T-cell (primary cell): ENCODE results near the gene RASA1. TPM values are rescaled to one million over a fixed set of nuclear protein-coding genes. Genes with fewer than 3 reads are reported as not detected.

Source experiments
- ATAC-seq, 4 experiments: fragments of 200-7000 bp in 3 of 4; fragments of 150-1000 bp in 1 of 4; cut with Tn5 transposase; replicated peaks in 1 of 4; 1 replicate in 3 of 4; 2 replicates in 1 of 4; pipeline ENCODE4 v1.10.0; 2021; ENCODE audit warnings: moderate library complexity in 3 of 4, mild to moderate bottlenecking in 2 of 4, moderate number of reproducible peaks in 1 of 4
- CTCF ChIA-PET, 2 donors: fragments of 300-600 bp; sonication (Branson Sonifier 250); formaldehyde crosslinking; loops; one replicate each; lab custom pipeline; 2022; ENCODE audit warnings: antibody characterized with exemption in 2 of 2; lab: Charles Lee
- POLR2A ChIA-PET, 2 donors: fragments of 300-600 bp; sonication (Branson Sonifier 250); formaldehyde crosslinking; loops; one replicate each; lab custom pipeline; 2022; ENCODE audit warnings: antibody characterized with exemption in 2 of 2; lab: Charles Lee
- DNase-seq, 35 experiments: peaks; one replicate each; pipeline versions ENCODE4 v3.0.0 to v3.0.0-alpha.2; 2013 to 2023
- H3K27ac ChIP-seq: one replicate; pipeline ENCODE4 v1.5.1; 2013; ENCODE audit warnings: low read length
- H3K27me3 ChIP-seq, 2 experiments: replicated peaks in 1 of 2; 1 replicate in 1 of 2; 2 replicates in 1 of 2; pipeline versions ENCODE4 v1.6.1 to v1.7.0; 2013; ENCODE audit warnings: low read length in 1 of 2, mixed read lengths in 1 of 2; ENCODE audit not compliant: control insufficient read depth in 2 of 2, insufficient read depth in 2 of 2; ENCODE audit errors: extremely low read depth in 1 of 2
- H3K36me3 ChIP-seq, 2 donors: 1 replicate in 1 of 2; 2 replicates in 1 of 2; pipeline versions ENCODE4 v1.6.1 to v1.7.0; 2013; ENCODE audit warnings: low read length in 1 of 2; ENCODE audit not compliant: control insufficient read depth in 2 of 2, insufficient read depth in 1 of 2; ENCODE audit errors: extremely low read depth in 1 of 2
- H3K4me1 ChIP-seq, 2 experiments: 1 replicate in 1 of 2; 2 replicates in 1 of 2; pipeline versions ENCODE4 v1.6.1 to v1.7.0; 2013; ENCODE audit warnings: low read length in 2 of 2, mixed read lengths in 1 of 2; ENCODE audit not compliant: insufficient read depth in 2 of 2, control insufficient read depth in 1 of 2; ENCODE audit errors: extremely low read depth in 1 of 2
- H3K4me3 ChIP-seq, 2 donors: 1 replicate in 1 of 2; 2 replicates in 1 of 2; pipeline versions ENCODE4 v1.5.1 to v1.7.0; 2013; ENCODE audit warnings: mild to moderate bottlenecking in 2 of 2, low read length in 1 of 2, moderate library complexity in 1 of 2; ENCODE audit not compliant: control insufficient read depth in 1 of 2; ENCODE audit errors: extremely low read depth in 1 of 2
- H3K9me3 ChIP-seq: 2 replicates; pipeline ENCODE4 v1.7.0; 2013
- H3K27ac Mint-ChIP-seq, 2 donors: one replicate each; pipeline ENCODE4 v1.8.0; 2020 to 2021; ENCODE audit warnings: mild to moderate bottlenecking in 2 of 2, mixed read lengths in 2 of 2
- H3K27me3 Mint-ChIP-seq, 2 donors: one replicate each; pipeline ENCODE4 v1.8.0; 2021 to 2022; ENCODE audit warnings: mixed read lengths in 2 of 2
- H3K36me3 Mint-ChIP-seq: one replicate; pipeline ENCODE4 v1.8.0; 2021; ENCODE audit warnings: mixed read lengths
- H3K4me1 Mint-ChIP-seq, 3 donors: one replicate each; pipeline ENCODE4 v1.8.0; 2020 to 2022; ENCODE audit warnings: mixed read lengths in 3 of 3, mild to moderate bottlenecking in 1 of 3
- H3K4me3 Mint-ChIP-seq, 3 donors: one replicate each; pipeline ENCODE4 v1.8.0; 2020 to 2022; ENCODE audit warnings: mild to moderate bottlenecking in 3 of 3, mixed read lengths in 3 of 3, moderate library complexity in 3 of 3
- H3K9me3 Mint-ChIP-seq, 3 donors: one replicate each; pipeline ENCODE4 v1.8.0; 2020 to 2022; ENCODE audit warnings: mixed read lengths in 3 of 3
- WGBS: methylation state at CpG from one replicate; pipeline ENCODE4 v1.1.5; 2013; ENCODE audit warnings: missing lambda C conversion rate; ENCODE audit not compliant: insufficient coverage; 5-methylcytosine and 5-hydroxymethylcytosine counted together
- total RNA-seq, 35 experiments: library from RNA in 6 of 35; stranded (reverse) in 6 of 35; fragments of 120-200 nt in 1 of 35; gene quantifications; one replicate each; pipeline versions ENCODE4 v1.2.1 to v1.2.4 and lab custom pipeline; 2013 to 2026

The RASA1 gene
- total RNA-seq, 5 donors from 2014 or later (not counting 1 experiment from before 2014, with no cell fraction given): 23.9 to 32.5 (median 24.7) TPM

- DNase-seq (no peak), ATAC-seq (no peak)
- Mint-ChIP-seq H3K4me1 (peaks cover 24 to 39% (median 29%) of the 10 kb centered on the region in 3 donors), H3K9me3 (no peaks in the 10 kb centered on the region), H3K36me3 (peaks cover 57% of the 10 kb centered on the region), H3K4me3 (no peak overlapping the region), H3K27me3 (no peaks in the 10 kb centered on the region), H3K27ac (peak overlapping the region; percentile 19 to 30)
- Histone ChIP-seq H3K36me3 (peaks cover 3 to 87% of the 10 kb centered on the region in 2 donors), H3K4me1 (no peaks in the 10 kb centered on the region), H3K27me3 (no peaks in the 10 kb centered on the region), H3K9me3 (no peaks in the 10 kb centered on the region), H3K27ac (no peak overlapping the region), H3K4me3 (no peak overlapping the region)
- no CpG with 5 or more reads among the region's 4 CpGs for WGBS
- ChIA-PET POLR2A (interaction anchor here (0.6 to 2.0 kb wide), 5 partner anchors 8 to 111 kb away, joined by 3 to 11 read pairs (median 6); no protein-coding TSS in a partner anchor), CTCF (interaction anchor here in 1 of 2 donors (2.6 kb wide), 1 partner anchor 7 kb away, joined by 11 read pairs; no protein-coding TSS in a partner anchor)
These were observed 125.1 kb downstream of the RASA1 start for GRCh38 chr5:87392801-87393200.

GRCh38 chr5:87393331-87393730, 125.6 kb downstream of the RASA1 start:
- CTCF ChIA-PET: interaction anchor here in 1 of 2 donors (1.1 kb wide), 1 partner anchor 14 kb away, joined by 3 read pairs; no protein-coding TSS in a partner anchor
- Histone ChIP-seq H3K4me3 (no peak overlapping the region), H3K9me3 (no peaks in the 10 kb centered on the region), H3K4me1 (no peaks in the 10 kb centered on the region), H3K27me3 (no peaks in the 10 kb centered on the region), H3K36me3 (peaks cover 3 to 87% of the 10 kb centered on the region in 2 donors), H3K27ac (no peak overlapping the region)
- POLR2A ChIA-PET: interaction anchor here (0.6 to 1.2 kb wide), 7 partner anchors 8 to 1255 kb away, joined by 3 to 7 read pairs (median 4); partner anchors contain the start of gene CCNH (in 1 of the 2)
- Mint-ChIP-seq H3K27me3 (no peaks in the 10 kb centered on the region), H3K9me3 (no peaks in the 10 kb centered on the region), H3K4me1 (peaks cover 24 to 43% (median 32%) of the 10 kb centered on the region in 3 donors), H3K27ac (no peak overlapping the region), H3K4me3 (no peak overlapping the region), H3K36me3 (peaks cover 58% of the 10 kb centered on the region)
- no peak for ATAC-seq
- no peak for DNase-seq
- no CpG with 5 or more reads among the region's 2 CpGs for WGBS

GRCh38 chr5:87394411-87395165, 126.9 kb downstream of the RASA1 start:
- H3K4me1 ChIP-seq: no peaks in the 10 kb centered on the region
- DNase-seq: no peak
- no peak overlapping the region for H3K27ac ChIP-seq
- CTCF ChIA-PET: interaction anchor here in 1 of 2 donors (0.7 to 1.1 kb wide), 2 partner anchors 12 to 409 kb away, joined by 3 read pairs; no protein-coding TSS in a partner anchor
- peak overlapping the region; percentile 28 to 48 for H3K27ac Mint-ChIP-seq
- no peak overlapping the region for H3K4me3 ChIP-seq
- POLR2A ChIA-PET: interaction anchor here (0.5 to 1.2 kb wide), 9 partner anchors 8 to 127 kb away, joined by 3 to 7 read pairs (median 3); partner anchors contain the start of genes CCNH (in 1 of the 2) and RASA1 (in 1 of the 2)
- H3K27me3 Mint-ChIP-seq: no peaks in the 10 kb centered on the region
- peaks cover 28 to 50% (median 37%) of the 10 kb centered on the region in 3 donors for H3K4me1 Mint-ChIP-seq
- H3K4me3 Mint-ChIP-seq: no peak overlapping the region
- H3K9me3 Mint-ChIP-seq: no peaks in the 10 kb centered on the region
- H3K36me3 ChIP-seq: peaks cover 0 to 87% of the 10 kb centered on the region in 2 donors
- no CpG with 5 or more reads among the region's 3 CpGs for WGBS
- no peaks in the 10 kb centered on the region for H3K27me3 ChIP-seq
- no peaks in the 10 kb centered on the region for H3K9me3 ChIP-seq
- peaks cover 61% of the 10 kb centered on the region for H3K36me3 Mint-ChIP-seq
- ATAC-seq: no peak

GRCh38 chr5:87398981-87399614, 131.4 kb downstream of the RASA1 start:
- ChIA-PET CTCF (interaction anchor here (0.6 to 3.2 kb wide), 14 partner anchors 8 to 521 kb away, joined by 3 to 25 read pairs (median 6); partner anchors contain the start of genes CCNH (in 1 of the 2) and RASA1 (in 1 of the 2)), POLR2A (interaction anchor here (0.5 to 3.3 kb wide), 13 partner anchors 8 to 870 kb away, joined by 3 to 37 read pairs (median 5); partner anchors contain the start of gene CCNH (in 1 of the 2))
- H3K4me3 Mint-ChIP-seq: no peak overlapping the region
- no peak for ATAC-seq
- H3K4me1 ChIP-seq: no peaks in the 10 kb centered on the region
- H3K4me1 Mint-ChIP-seq: peaks cover 33 to 48% (median 33%) of the 10 kb centered on the region in 3 donors
- no peaks in the 10 kb centered on the region for H3K9me3 ChIP-seq
- DNase-seq: no peak
- WGBS: 92% methylated on average over 2 of the region's 5 CpGs
- H3K27me3 ChIP-seq: no peaks in the 10 kb centered on the region
- peak overlapping the region; percentile 28 for H3K27ac ChIP-seq
- no peaks in the 10 kb centered on the region for H3K27me3 Mint-ChIP-seq
- no peak overlapping the region for H3K4me3 ChIP-seq
- H3K36me3 Mint-ChIP-seq: peaks cover 50% of the 10 kb centered on the region
- no peaks in the 10 kb centered on the region for H3K9me3 Mint-ChIP-seq
- H3K27ac Mint-ChIP-seq: peak overlapping the region; percentile 81 to 84
- peaks cover 0 to 71% of the 10 kb centered on the region in 2 donors for H3K36me3 ChIP-seq

- Mint-ChIP-seq H3K36me3 (peaks cover 50% of the 10 kb centered on the region), H3K4me1 (peaks cover 31 to 54% (median 39%) of the 10 kb centered on the region in 3 donors), H3K27ac (peak overlapping the region; percentile 81 to 84), H3K4me3 (no peak overlapping the region), H3K27me3 (no peaks in the 10 kb centered on the region), H3K9me3 (no peaks in the 10 kb centered on the region)
- Histone ChIP-seq H3K27me3 (no peaks in the 10 kb centered on the region), H3K4me1 (no peaks in the 10 kb centered on the region), H3K9me3 (no peaks in the 10 kb centered on the region), H3K36me3 (peaks cover 0 to 72% of the 10 kb centered on the region in 2 donors), H3K27ac (peak overlapping the region; percentile 28), H3K4me3 (no peak overlapping the region)
- ATAC-seq (no peak), DNase-seq (no peak)
- no CpG with 5 or more reads among the region's 2 CpGs for WGBS
- CTCF ChIA-PET: interaction anchor here (0.7 to 3.2 kb wide), 29 partner anchors 8 to 522 kb away, joined by 3 to 25 read pairs (median 5); partner anchors contain the start of genes CCNH (in 1 of the 2) and RASA1 (in 1 of the 2)
- POLR2A ChIA-PET: interaction anchor here (0.5 to 3.3 kb wide), 12 partner anchors 8 to 321 kb away, joined by 3 to 37 read pairs (median 6); partner anchors contain the start of gene CCNH (in 1 of the 2)
These were observed 132.0 kb downstream of the RASA1 start for GRCh38 chr5:87399720-87400119.
